PC-9 (cell line): ENCODE data around the gene NRROS. TPM values are rescaled to one million over a fixed set of nuclear protein-coding genes. Genes with fewer than 3 reads are reported as not detected.

Source experiments
- BruUV-seq: library from RNA; stranded (reverse); fragments of 400-500 nt; replicated peaks from 2 replicates; lab custom pipeline; 2021; lab: Mats Ljungman, UMichigan
- CTCF ChIA-PET: fragments of 300-600 bp; sonication (Branson Sonifier 250); formaldehyde crosslinking; loops from one replicate; lab custom pipeline; 2022; ENCODE audit warnings: antibody characterized with exemption; lab: Charles Lee
- POLR2A ChIA-PET: fragments of 300-600 bp; sonication (Branson Sonifier 250); formaldehyde crosslinking; loops from one replicate; lab custom pipeline; 2022; ENCODE audit warnings: antibody characterized with exemption; ENCODE audit not compliant: unreplicated experiment; lab: Charles Lee
- DNase-seq, 2 experiments: peaks; one replicate each; pipeline versions ENCODE4 v3.0.0 to v3.0.0-alpha.2; 2015 to 2022; ENCODE audit warnings: mixed read lengths in 1 of 2
- H2AFZ ChIP-seq: fragments of 200-600 bp; sonication (generic); 2 replicates; pipeline ENCODE4 v1.8.1; 2017; ENCODE audit warnings: antibody characterized with exemption
- H3F3A ChIP-seq: fragments of 200-600 bp; sonication (generic); 2 replicates; pipeline ENCODE4 v1.8.1; 2017; ENCODE audit warnings: antibody characterized with exemption, mild to moderate bottlenecking, low read depth; ENCODE audit not compliant: insufficient read depth
- H3K27ac ChIP-seq: fragments of 200-600 bp; sonication (generic); 2 replicates; pipeline ENCODE4 v1.6.1; 2016; ENCODE audit warnings: mixed run types
- H3K27me3 ChIP-seq: fragments of 200-600 bp; sonication (generic); 2 replicates; pipeline ENCODE4 v1.6.1; 2016; ENCODE audit warnings: low read depth, mixed run types; ENCODE audit not compliant: insufficient read depth
- H3K36me3 ChIP-seq: fragments of 200-600 bp; sonication (generic); 2 replicates; pipeline ENCODE4 v1.6.1; 2016; ENCODE audit warnings: low read depth, mixed run types
- H3K4me1 ChIP-seq: fragments of 200-600 bp; sonication (generic); replicated peaks from 2 replicates; pipeline ENCODE4 v1.6.1; 2016; ENCODE audit warnings: mixed run types; ENCODE audit not compliant: insufficient read depth
- H3K4me2 ChIP-seq: fragments of 200-600 bp; sonication (generic); 2 replicates; pipeline ENCODE4 v1.6.1; 2017; ENCODE audit warnings: mixed run types
- H3K4me3 ChIP-seq: fragments of 200-600 bp; sonication (generic); 2 replicates; pipeline ENCODE4 v1.6.1; 2016; ENCODE audit warnings: mixed run types
- H3K79me2 ChIP-seq: fragments of 200-600 bp; sonication (generic); 2 replicates; pipeline ENCODE4 v1.6.1; 2017; ENCODE audit warnings: low read depth, mixed run types
- H3K9me2 ChIP-seq: fragments of 200-600 bp; sonication (generic); 2 replicates; pipeline ENCODE4 v1.8.1; 2017; ENCODE audit warnings: mild to moderate bottlenecking; ENCODE audit not compliant: insufficient read depth
- H3K9me3 ChIP-seq: fragments of 200-600 bp; sonication (generic); 2 replicates; pipeline ENCODE4 v1.8.1; 2016; ENCODE audit warnings: low read depth; ENCODE audit not compliant: insufficient read depth
- H4K20me1 ChIP-seq: fragments of 200-600 bp; sonication (generic); 2 replicates; pipeline ENCODE4 v1.8.1; 2017; ENCODE audit not compliant: insufficient read depth
- CTCF ChIP-seq: fragments of 200-600 bp; sonication (generic); conservative IDR thresholded peaks from 2 replicates; pipeline ENCODE4 v1.6.1; 2017; ENCODE audit warnings: mixed run types, antibody characterized with exemption, mild to moderate bottlenecking, moderate library complexity
- EZH2 ChIP-seq: fragments of 200-600 bp; sonication (generic); IDR thresholded peaks from 2 replicates; pipeline ENCODE4 v1.8.0; 2017; ENCODE audit warnings: antibody characterized with exemption, low read depth
- intact Hi-C: fragments of 100-400 bp; cut with micrococcal nuclease; formaldehyde crosslinking; loops from one replicate; pipeline ENCODE4 v1.10.0; 2022; ENCODE audit not compliant: unreplicated experiment
- total RNA-seq: library from RNA; stranded (reverse); gene quantifications from 2 replicates; pipeline ENCODE4 v1.2.3, GENCODE V29; 2021

The NRROS gene
- total RNA-seq, 1 experiment from 2014 or later: 2.2 TPM

GRCh38 chr3:196651819-196652218 is 12.3 kb downstream of the NRROS start:
- BruUV-seq: no TSS peak
- DNase-seq: no peak
- ChIA-PET POLR2A (no interaction called here), CTCF (no interaction called here)
- H3K27me3 ChIP-seq: no peaks in the 10 kb centered on the region
- H3K36me3 ChIP-seq: no peaks in the 10 kb centered on the region
- TF ChIP-seq EZH2 (no peak), CTCF (no peak)
- H3K4me1 ChIP-seq: peaks cover 24% of the 10 kb centered on the region
- intact Hi-C loops: no loop called here
- no peaks in the 10 kb centered on the region for H3K9me2 ChIP-seq
- peaks cover 27% of the 10 kb centered on the region for H3F3A ChIP-seq
- H4K20me1 ChIP-seq: no peaks in the 10 kb centered on the region
- H3K27ac ChIP-seq: peak overlapping the region; percentile 70
- H3K9me3 ChIP-seq: no peaks in the 10 kb centered on the region
- no peak overlapping the region for H3K4me3 ChIP-seq
- H3K4me2 ChIP-seq: peak overlapping the region; percentile 50
- no peak overlapping the region for H2AFZ ChIP-seq
- H3K79me2 ChIP-seq: no peaks in the 10 kb centered on the region

GRCh38 chr3:196652961-196653795 is 13.7 kb downstream of the NRROS start:
- H3K9me3 ChIP-seq: no peaks in the 10 kb centered on the region
- H3K4me2 ChIP-seq: no peak overlapping the region
- ChIA-PET CTCF (interaction anchor here (0.6 kb wide), 1 partner anchor 24 kb away, joined by 9 read pairs; no protein-coding TSS in a partner anchor), POLR2A (no interaction called here)
- H3K4me3 ChIP-seq: no peak overlapping the region
- H3K27ac ChIP-seq: no peak overlapping the region
- H3K79me2 ChIP-seq: no peaks in the 10 kb centered on the region
- H3K4me1 ChIP-seq: peaks cover 18% of the 10 kb centered on the region
- no peak for TF ChIP-seq CTCF
- no peak for TF ChIP-seq EZH2
- H3K36me3 ChIP-seq: no peaks in the 10 kb centered on the region
- DNase-seq: no peak
- intact Hi-C loops: no loop called here
- no peaks in the 10 kb centered on the region for H3K9me2 ChIP-seq
- H3K27me3 ChIP-seq: no peaks in the 10 kb centered on the region
- H2AFZ ChIP-seq: no peak overlapping the region
- no peaks in the 10 kb centered on the region for H4K20me1 ChIP-seq
- no TSS peak for BruUV-seq
- peaks cover 27% of the 10 kb centered on the region for H3F3A ChIP-seq

GRCh38 chr3:196654006-196654734 is 14.7 kb downstream of the NRROS start:
- H3K9me2 ChIP-seq: no peaks in the 10 kb centered on the region
- H3K27ac ChIP-seq: no peak overlapping the region
- no peaks in the 10 kb centered on the region for H3K36me3 ChIP-seq
- ChIA-PET POLR2A (no interaction called here), CTCF (interaction anchor here (0.6 kb wide), 1 partner anchor 23 kb away, joined by 9 read pairs; no protein-coding TSS in a partner anchor)
- TF ChIP-seq CTCF (no peak), EZH2 (no peak)
- no peak for DNase-seq
- no peaks in the 10 kb centered on the region for H3K9me3 ChIP-seq
- no peaks in the 10 kb centered on the region for H3K79me2 ChIP-seq
- peaks cover 27% of the 10 kb centered on the region for H3F3A ChIP-seq
- no peaks in the 10 kb centered on the region for H4K20me1 ChIP-seq
- intact Hi-C loops: no loop called here
- no peak overlapping the region for H3K4me2 ChIP-seq
- H3K27me3 ChIP-seq: no peaks in the 10 kb centered on the region
- no peak overlapping the region for H3K4me3 ChIP-seq
- BruUV-seq: no TSS peak
- H2AFZ ChIP-seq: no peak overlapping the region
- H3K4me1 ChIP-seq: peaks cover 18% of the 10 kb centered on the region
